Esophagus squamous epithelium (tissue), 4 donors: ENCODE results near the gene ACTN4.

Experiments
- CTCF ChIP-seq, 6 experiments: fragments of 450-650 bp in 4 of 6; fragments of 200-600 bp in 2 of 6; sonication (generic) in 2 of 6; IDR thresholded peaks; one replicate each; pipeline ENCODE4 v1.5.1; 2016 to 2019; ENCODE audit warnings: antibody characterized with exemption in 6 of 6, mild to moderate bottlenecking in 4 of 6, moderate library complexity in 4 of 6
- POLR2A ChIP-seq, 4 donors: fragments of 450-650 bp; IDR thresholded peaks; one replicate each; pipeline ENCODE4 v1.6.1; 2017; ENCODE audit warnings: antibody characterized with exemption in 4 of 4, mild to moderate bottlenecking in 4 of 4, moderate library complexity in 3 of 4

GRCh38 chr19:38769635-38770211, 122.3 kb downstream of the ACTN4 start:
- TF ChIP-seq CTCF (IDR thresholded peaks at IDR 0.05) (peak; percentile 91 to 99 (median 98)), POLR2A (IDR thresholded peaks at IDR 0.05) (peak in 1 of 4 donors; percentile 65)
